ENCODE measurements around the gene CDKN2AIPNL.
"Not testable (repeated sequence)": the region's sequence is repeated elsewhere in the genome, so short reads cannot be mapped to it uniquely, and the experiment has no call there.

Gene CDKN2AIPNL

DNA sequence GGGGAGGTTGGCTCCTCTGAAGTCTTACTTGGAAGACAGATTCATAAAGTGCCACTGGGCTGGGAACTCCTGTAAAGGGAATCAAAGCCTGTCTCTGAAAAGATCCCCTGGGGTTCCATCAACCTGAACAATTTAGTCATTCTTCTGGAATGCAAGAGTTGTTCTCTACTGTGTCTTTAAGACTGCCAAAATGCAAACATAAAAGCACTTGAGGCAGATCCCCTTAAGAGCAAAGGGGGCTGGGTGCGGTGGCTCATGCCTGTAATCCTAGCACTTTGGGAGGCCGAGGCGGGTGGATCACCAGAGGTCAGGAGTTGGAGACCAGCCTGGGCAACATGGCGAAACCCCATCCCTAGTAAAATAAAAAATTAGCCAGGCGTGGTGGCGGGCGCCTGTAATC is 16.7 kb downstream of the CDKN2AIPNL start:
- H3K36me3 Mint-ChIP-seq (ENCODE audit: low read depth): peaks cover 70% of the 10 kb centered on the region
- H3K4me3 Mint-ChIP-seq: no peak overlapping the region
- TF ChIP-seq, protein P1, sequence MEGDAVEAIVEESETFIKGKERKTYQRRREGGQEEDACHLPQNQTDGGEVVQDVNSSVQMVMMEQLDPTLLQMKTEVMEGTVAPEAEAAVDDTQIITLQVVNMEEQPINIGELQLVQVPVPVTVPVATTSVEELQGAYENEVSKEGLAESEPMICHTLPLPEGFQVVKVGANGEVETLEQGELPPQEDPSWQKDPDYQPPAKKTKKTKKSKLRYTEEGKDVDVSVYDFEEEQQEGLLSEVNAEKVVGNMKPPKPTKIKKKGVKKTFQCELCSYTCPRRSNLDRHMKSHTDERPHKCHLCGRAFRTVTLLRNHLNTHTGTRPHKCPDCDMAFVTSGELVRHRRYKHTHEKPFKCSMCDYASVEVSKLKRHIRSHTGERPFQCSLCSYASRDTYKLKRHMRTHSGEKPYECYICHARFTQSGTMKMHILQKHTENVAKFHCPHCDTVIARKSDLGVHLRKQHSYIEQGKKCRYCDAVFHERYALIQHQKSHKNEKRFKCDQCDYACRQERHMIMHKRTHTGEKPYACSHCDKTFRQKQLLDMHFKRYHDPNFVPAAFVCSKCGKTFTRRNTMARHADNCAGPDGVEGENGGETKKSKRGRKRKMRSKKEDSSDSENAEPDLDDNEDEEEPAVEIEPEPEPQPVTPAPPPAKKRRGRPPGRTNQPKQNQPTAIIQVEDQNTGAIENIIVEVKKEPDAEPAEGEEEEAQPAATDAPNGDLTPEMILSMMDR (IDR thresholded peaks at IDR 0.05; ENCODE audit: unreplicated experiment in 3 of 3): no peak
- no peaks in the 10 kb centered on the region for H3K4me1 Mint-ChIP-seq
- no peaks in the 10 kb centered on the region for H3K27me3 Mint-ChIP-seq (ENCODE audit: low read depth)
- H3K27ac Mint-ChIP-seq: no peak overlapping the region
- no peaks in the 10 kb centered on the region for H3K9me3 Mint-ChIP-seq

- Mint-ChIP-seq H3K9me3 (no peaks in the 10 kb centered on the region), H3K4me3 (no peak overlapping the region), H3K27me3 (ENCODE audit: low read depth) (no peaks in the 10 kb centered on the region), H3K4me1 (no peaks in the 10 kb centered on the region), H3K27ac (no peak overlapping the region), H3K36me3 (ENCODE audit: low read depth) (peaks cover 64% of the 10 kb centered on the region)
- TF ChIP-seq, protein P1 (IDR thresholded peaks at IDR 0.05; ENCODE audit: unreplicated experiment in 3 of 3): no peak
Observed at GRCh38 chr5:134392301-134392700, 19.4 kb downstream of the CDKN2AIPNL start.

- H3K4me3 Mint-ChIP-seq: no peak overlapping the region
- H3K27ac Mint-ChIP-seq: no peak overlapping the region
- H3K36me3 Mint-ChIP-seq (ENCODE audit: low read depth): peaks cover 70% of the 10 kb centered on the region
Observed at GRCh38 chr5:134387443-134387842, 24.2 kb downstream of the CDKN2AIPNL start.

DNA sequence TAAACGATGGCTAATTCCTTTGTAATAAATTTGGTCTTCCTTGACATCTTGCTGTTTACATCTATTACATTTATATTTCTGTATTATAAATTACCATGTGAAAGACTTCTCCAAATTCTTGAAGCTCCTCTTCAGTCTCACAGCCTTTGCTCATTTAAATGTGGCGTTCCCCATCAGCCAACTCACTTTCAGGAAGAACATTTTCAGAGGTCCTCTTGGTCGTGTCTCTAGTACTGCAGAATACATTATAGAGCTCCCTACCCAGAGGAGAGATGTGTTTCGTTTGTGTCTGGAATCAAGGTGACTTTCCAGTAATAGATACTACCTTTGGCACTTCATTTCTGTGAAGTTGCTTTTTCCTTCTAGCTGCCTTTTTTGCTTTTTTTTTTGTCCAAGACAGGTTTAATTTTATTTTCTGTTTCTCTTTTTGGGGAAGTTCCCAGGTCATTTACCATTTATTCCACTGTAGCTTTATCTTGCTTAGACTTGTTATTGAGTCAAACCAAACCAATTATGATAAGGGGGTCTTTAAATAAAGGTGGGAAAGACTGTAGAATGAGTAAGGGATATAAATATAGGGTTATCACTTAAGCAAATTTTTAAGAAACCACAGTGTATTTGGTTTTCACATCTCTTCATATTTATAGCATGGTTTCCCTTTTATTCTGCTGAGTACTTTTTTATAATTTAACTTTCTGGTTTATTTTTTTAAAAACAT is 27.5 kb downstream of the CDKN2AIPNL start:
- TF ChIP-seq, protein P1 (IDR thresholded peaks at IDR 0.05; ENCODE audit: unreplicated experiment in 3 of 3): no peak
- Mint-ChIP-seq H3K4me3 (no peak overlapping the region), H3K27me3 (ENCODE audit: low read depth) (no peaks in the 10 kb centered on the region), H3K9me3 (no peaks in the 10 kb centered on the region), H3K36me3 (ENCODE audit: low read depth) (peaks cover 62% of the 10 kb centered on the region), H3K27ac (no peak overlapping the region), H3K4me1 (no peaks in the 10 kb centered on the region)

More at GRCh38 chr5:134387443-134387842, 24.2 kb downstream of the CDKN2AIPNL start:
- TF ChIP-seq, protein P1 (IDR thresholded peaks at IDR 0.05; ENCODE audit: unreplicated experiment in 3 of 3): no peak
- no peaks in the 10 kb centered on the region for H3K4me1 Mint-ChIP-seq
- H3K27me3 Mint-ChIP-seq (ENCODE audit: low read depth): no peaks in the 10 kb centered on the region
- no peaks in the 10 kb centered on the region for H3K9me3 Mint-ChIP-seq

DNA sequence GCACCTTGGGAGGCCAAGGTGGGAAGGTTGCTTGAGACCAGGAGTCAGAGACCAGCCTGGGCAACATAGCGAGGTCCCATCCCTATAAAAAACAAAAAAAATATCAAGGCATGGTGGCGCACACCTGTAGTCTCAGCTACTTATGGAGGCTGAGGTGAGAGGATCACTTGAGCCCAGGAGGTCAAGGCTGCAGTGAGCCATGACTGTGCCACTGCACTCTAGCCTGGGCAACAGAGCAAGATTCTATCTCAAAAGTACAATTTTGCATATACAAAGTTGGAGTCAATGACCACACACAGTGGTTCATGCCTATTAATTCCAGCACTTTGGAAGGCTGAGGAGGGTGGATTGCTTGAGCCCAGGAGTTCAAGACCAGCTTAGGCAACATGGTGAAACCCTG is 29.5 kb downstream of the CDKN2AIPNL start:
- H3K36me3 Mint-ChIP-seq (ENCODE audit: low read depth): peaks cover 58% of the 10 kb centered on the region
- not testable (repeated sequence) for H3K27ac Mint-ChIP-seq; H3K4me1 Mint-ChIP-seq; H3K4me3 Mint-ChIP-seq; H3K27me3 Mint-ChIP-seq (ENCODE audit: low read depth); H3K9me3 Mint-ChIP-seq

DNA sequence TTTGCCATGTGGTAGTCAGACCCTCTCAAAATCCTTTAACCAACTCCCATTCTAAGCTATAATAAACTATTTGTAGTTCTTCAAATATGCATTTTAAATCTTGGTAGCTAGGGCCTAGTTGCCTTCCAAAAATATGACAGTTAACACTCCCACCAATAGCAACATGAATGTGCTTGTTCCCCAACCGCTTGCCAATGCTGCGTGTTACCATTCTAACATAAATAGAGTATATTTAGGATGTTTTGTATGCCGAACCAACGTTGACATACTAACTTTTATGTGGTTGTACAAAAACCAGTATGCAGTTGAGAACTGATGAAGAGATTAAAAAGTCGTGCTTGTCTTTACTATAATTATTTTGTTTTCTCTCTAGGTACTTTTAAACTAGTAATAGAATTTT is 31.3 kb downstream of the CDKN2AIPNL start:
- TF ChIP-seq, protein P1 (IDR thresholded peaks at IDR 0.05; ENCODE audit: unreplicated experiment in 3 of 3): no peak
- H3K36me3 Mint-ChIP-seq (ENCODE audit: low read depth): peaks cover 57% of the 10 kb centered on the region
- no peak overlapping the region for H3K27ac Mint-ChIP-seq
- no peaks in the 10 kb centered on the region for H3K4me1 Mint-ChIP-seq
- no peaks in the 10 kb centered on the region for H3K9me3 Mint-ChIP-seq
- H3K27me3 Mint-ChIP-seq (ENCODE audit: low read depth): no peaks in the 10 kb centered on the region
- H3K4me3 Mint-ChIP-seq: no peak overlapping the region
